NCI-H1105 (cell line): ENCODE results near the gene ATG16L1.
"Not testable (repeated sequence)": the region's sequence is repeated elsewhere in the genome, so short reads cannot be mapped to it uniquely, and the experiment has no call there.

Experiments
- DNase-seq: peaks from one replicate; lab custom pipeline; 2025; lab: John Stamatoyannopoulos, UW

ATG16L1 gene

GRCh38 chr2:233332125-233332524 lies 80.7 kb downstream of the ATG16L1 start:
- no peak for DNase-seq

- DNase-seq, result no peak
Observed at GRCh38 chr2:233334915-233335314, 83.4 kb downstream of the ATG16L1 start.

GRCh38 chr2:233336091-233336490 lies 84.6 kb downstream of the ATG16L1 start:
- DNase-seq, result not testable (repeated sequence)

DNA sequence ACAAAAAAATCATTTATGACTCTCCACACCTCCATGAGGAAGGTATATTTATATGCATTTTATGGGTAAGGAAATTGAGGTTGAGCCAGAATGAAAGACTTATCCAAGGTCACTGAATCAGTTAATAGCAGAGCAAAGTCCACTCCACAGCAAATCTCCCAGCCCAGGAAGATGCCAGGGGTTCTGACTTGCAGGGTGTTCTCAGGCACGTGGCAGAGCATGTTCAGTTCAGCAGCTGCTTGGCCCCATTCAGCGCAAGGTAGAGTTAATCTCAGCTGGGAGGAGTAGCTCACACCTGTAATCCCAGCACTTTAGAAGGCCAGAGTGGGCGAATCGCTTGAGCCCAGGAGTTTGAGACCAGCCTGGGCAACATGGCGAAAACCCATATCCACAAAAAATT lies 85.1 kb downstream of the ATG16L1 start:
- DNase-seq, result no peak

GRCh38 chr2:233338046-233338445 lies 86.6 kb downstream of the ATG16L1 start:
- DNase-seq, result no peak

GRCh38 chr2:233338812-233339368 lies 87.4 kb downstream of the ATG16L1 start:
- DNase-seq, result no peak

- DNase-seq, result no peak
Observed at GRCh38 chr2:233339427-233339826, 88.0 kb downstream of the ATG16L1 start.

- DNase-seq, result no peak
Observed at GRCh38 chr2:233341296-233341695, 89.8 kb downstream of the ATG16L1 start.

- no peak for DNase-seq
Observed at GRCh38 chr2:233342301-233342700, 90.8 kb downstream of the ATG16L1 start.

DNA sequence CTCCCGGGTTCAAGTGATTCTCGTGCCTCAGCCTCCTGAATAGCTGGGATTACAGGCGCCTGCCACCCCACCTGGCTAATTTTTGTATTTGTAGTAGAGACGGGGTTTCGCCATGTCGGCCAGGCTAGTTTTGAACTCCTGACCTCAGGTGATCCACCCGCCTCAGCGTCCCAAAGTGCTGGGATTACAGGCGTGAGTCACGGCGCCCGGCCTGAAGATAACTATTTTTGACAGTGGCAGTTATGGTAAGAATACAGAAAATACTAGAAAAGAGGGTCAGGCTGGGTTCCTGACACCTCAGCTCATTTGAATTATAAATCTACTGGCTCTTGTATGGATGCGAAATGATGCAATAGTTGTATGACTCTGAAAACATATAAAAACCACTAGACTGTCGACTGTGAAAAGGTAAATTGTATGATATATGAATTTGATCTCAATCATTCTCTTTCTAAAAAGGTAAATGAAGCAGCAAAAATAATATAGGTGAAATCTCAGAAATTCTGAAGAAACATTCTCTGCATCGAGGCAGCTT lies 91.8 kb downstream of the ATG16L1 start:
- DNase-seq, result no peak
